SH-SY5Y (cell line): ENCODE data around the gene OLAH.

Source experiments
- GATA2 ChIP-seq: IDR thresholded peaks from 2 replicates; pipeline ENCODE4 v1.6.1; 2011; ENCODE audit warnings: mild to moderate bottlenecking, low read depth, low read length
- GATA3 ChIP-seq: IDR thresholded peaks from 2 replicates; pipeline ENCODE4 v1.6.1; 2011; ENCODE audit warnings: low read depth, mild to moderate bottlenecking, low read length, moderate library complexity

GRCh38 chr10:15092855-15093408, 49.2 kb downstream of the OLAH start:
- TF ChIP-seq GATA2 (no peak), GATA3 (no peak)
